Measurements from ENCODE around the gene MICU1.
"Not testable (repeated sequence)": the region's sequence is repeated elsewhere in the genome, so short reads cannot be mapped to it uniquely, and the experiment has no call there.

Gene MICU1

GRCh38 chr10:72351479-72351878, 274.4 kb downstream of the MICU1 start:
- DNase-seq: no peak
- Mint-ChIP-seq H3K27me3 (ENCODE audit: low read depth, poor library complexity) (peaks cover 8% of the 10 kb centered on the region), H3K4me1 (peaks cover 34% of the 10 kb centered on the region), H3K27ac (peak overlapping the region; percentile 52), H3K36me3 (ENCODE audit: low read depth) (peaks cover 26% of the 10 kb centered on the region), H3K9me3 (peaks cover 6% of the 10 kb centered on the region), H3K4me3 (no peak overlapping the region)
- TF ChIP-seq CTCF (IDR thresholded peaks at IDR 0.05): no peak

GRCh38 chr10:72349438-72349837, 276.4 kb downstream of the MICU1 start:
- no peak overlapping the region for H3K4me3 Mint-ChIP-seq
- H3K9me3 Mint-ChIP-seq: no peaks in the 10 kb centered on the region
- H3K27me3 Mint-ChIP-seq (ENCODE audit: low read depth, poor library complexity): peaks cover 2% of the 10 kb centered on the region
- H3K4me1 Mint-ChIP-seq: peaks cover 26% of the 10 kb centered on the region
- no peak for TF ChIP-seq CTCF (IDR thresholded peaks at IDR 0.05)
- H3K36me3 Mint-ChIP-seq (ENCODE audit: low read depth): peaks cover 19% of the 10 kb centered on the region
- peak overlapping the region; percentile 92 for H3K27ac Mint-ChIP-seq
- no peak for DNase-seq

- no peaks in the 10 kb centered on the region for H3K9me3 Mint-ChIP-seq
- H3K4me3 Mint-ChIP-seq: no peak overlapping the region
- H3K4me1 Mint-ChIP-seq: peaks cover 19% of the 10 kb centered on the region
- no peak for DNase-seq
- H3K27me3 Mint-ChIP-seq (ENCODE audit: low read depth, poor library complexity): peaks cover 2% of the 10 kb centered on the region
- TF ChIP-seq CTCF (IDR thresholded peaks at IDR 0.05): no peak
- H3K36me3 Mint-ChIP-seq (ENCODE audit: low read depth): peaks cover 23% of the 10 kb centered on the region
- no peak overlapping the region for H3K27ac Mint-ChIP-seq
These were observed 277.6 kb downstream of the MICU1 start for GRCh38 chr10:72348282-72348681.

GRCh38 chr10:72346117-72346516, 279.8 kb downstream of the MICU1 start:
- not testable (repeated sequence) for H3K27me3 Mint-ChIP-seq (ENCODE audit: low read depth, poor library complexity); H3K4me1 Mint-ChIP-seq; H3K4me3 Mint-ChIP-seq; DNase-seq; H3K9me3 Mint-ChIP-seq; H3K27ac Mint-ChIP-seq
- H3K36me3 Mint-ChIP-seq (ENCODE audit: low read depth): peaks cover 15% of the 10 kb centered on the region

GRCh38 chr10:72344932-72345331, 280.9 kb downstream of the MICU1 start:
- Mint-ChIP-seq H3K4me3 (no peak overlapping the region), H3K27ac (no peak overlapping the region), H3K27me3 (ENCODE audit: low read depth, poor library complexity) (no peaks in the 10 kb centered on the region), H3K9me3 (no peaks in the 10 kb centered on the region), H3K36me3 (ENCODE audit: low read depth) (peaks cover 19% of the 10 kb centered on the region), H3K4me1 (no peaks in the 10 kb centered on the region)
- TF ChIP-seq CTCF (IDR thresholded peaks at IDR 0.05): no peak
- no peak for DNase-seq

- Mint-ChIP-seq H3K27ac (peak overlapping the region; percentile 13), H3K27me3 (ENCODE audit: low read depth, poor library complexity) (no peaks in the 10 kb centered on the region), H3K9me3 (no peaks in the 10 kb centered on the region), H3K4me1 (no peaks in the 10 kb centered on the region), H3K36me3 (ENCODE audit: low read depth) (peaks cover 22% of the 10 kb centered on the region), H3K4me3 (no peak overlapping the region)
- DNase-seq: no peak
- TF ChIP-seq CTCF (IDR thresholded peaks at IDR 0.05): no peak
These were observed 283.0 kb downstream of the MICU1 start for GRCh38 chr10:72342911-72343310.
